DMS 273 (cell line): ENCODE data around the gene HSD17B8.
A peak's percentile ranks its signal among the peaks of the same experiment; 100 is the strongest.
"Not testable (repeated sequence)": the region's sequence is repeated elsewhere in the genome, so short reads cannot be mapped to it uniquely, and the experiment has no call there.

ENCODE experiments used
- DNase-seq: peaks from one replicate; lab custom pipeline; 2025; ENCODE audit not compliant: unreplicated experiment; lab: John Stamatoyannopoulos, UW

Gene HSD17B8

DNA sequence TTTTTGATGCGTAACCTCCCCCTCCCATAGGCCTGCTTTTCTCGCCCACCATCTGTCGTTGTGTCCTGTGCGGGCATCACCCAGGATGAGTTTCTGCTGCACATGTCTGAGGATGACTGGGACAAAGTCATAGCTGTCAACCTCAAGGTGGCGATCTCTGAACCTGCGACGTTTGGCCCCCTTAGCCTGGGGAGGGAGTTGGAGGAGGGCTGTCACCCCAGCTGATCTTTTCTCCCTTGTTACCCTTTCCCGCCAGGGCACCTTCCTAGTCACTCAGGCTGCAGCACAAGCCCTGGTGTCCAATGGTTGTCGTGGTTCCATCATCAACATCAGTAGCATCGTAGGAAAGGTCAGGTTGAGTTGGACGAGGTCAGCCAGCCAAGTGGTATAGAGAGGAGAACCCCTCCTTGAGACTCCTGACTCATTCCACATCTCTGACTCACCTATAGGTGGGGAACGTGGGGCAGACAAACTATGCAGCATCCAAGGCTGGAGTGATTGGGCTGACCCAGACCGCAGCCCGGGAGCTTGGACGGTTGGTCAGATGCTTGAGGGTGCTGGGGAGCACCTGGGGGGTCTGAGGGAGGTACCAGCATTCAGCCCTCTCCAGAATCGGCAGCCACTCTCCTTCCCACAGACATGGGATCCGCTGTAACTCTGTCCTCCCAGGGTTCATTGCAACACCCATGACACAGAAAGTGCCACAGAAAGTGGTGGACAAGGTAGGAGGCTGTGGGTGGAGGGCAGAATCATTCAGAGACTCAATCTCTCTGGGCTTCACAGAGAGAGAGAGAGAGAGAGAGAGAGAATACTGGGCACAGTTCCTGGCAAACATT lies 954 bp downstream of the HSD17B8 start:
- DNase-seq, result peak; percentile 80

DNA sequence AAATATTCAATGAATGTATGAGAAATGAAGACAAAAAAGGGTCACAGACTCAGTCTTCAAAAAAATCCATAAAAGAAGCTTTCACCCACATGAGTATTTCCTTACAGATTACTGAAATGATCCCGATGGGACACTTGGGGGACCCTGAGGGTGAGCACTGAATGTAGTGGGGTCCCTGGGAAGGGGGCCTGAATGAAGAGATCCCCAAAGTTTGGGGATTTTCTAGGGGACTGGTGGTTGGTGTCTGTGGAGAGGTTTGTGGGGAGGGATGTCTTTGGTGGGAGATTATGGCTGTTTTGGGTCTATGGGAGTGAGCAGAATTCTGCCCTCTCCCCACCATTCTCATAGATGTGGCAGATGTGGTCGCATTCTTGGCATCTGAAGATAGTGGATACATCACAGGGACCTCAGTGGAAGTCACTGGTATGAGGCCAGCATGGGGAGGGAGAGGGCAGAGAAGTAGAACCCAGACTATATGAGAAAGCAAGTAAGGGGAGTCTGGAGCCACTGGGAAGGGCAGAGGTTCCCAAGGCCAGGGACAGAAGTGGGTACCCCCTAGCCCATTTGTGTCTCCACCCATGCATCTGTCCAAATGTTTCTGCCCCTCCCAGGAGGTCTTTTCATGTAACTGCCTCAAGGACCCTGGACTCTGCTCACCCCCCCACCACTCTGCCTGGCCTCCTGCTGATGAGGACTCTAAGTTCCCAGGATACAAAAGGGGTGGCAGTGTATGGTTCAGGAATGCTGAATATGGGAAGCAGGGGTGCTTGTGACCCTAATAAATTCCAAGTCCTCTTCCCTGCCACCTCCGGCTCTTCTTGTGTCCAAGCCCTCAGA lies 1.8 kb downstream of the HSD17B8 start:
- peak; percentile 33 for DNase-seq

DNA sequence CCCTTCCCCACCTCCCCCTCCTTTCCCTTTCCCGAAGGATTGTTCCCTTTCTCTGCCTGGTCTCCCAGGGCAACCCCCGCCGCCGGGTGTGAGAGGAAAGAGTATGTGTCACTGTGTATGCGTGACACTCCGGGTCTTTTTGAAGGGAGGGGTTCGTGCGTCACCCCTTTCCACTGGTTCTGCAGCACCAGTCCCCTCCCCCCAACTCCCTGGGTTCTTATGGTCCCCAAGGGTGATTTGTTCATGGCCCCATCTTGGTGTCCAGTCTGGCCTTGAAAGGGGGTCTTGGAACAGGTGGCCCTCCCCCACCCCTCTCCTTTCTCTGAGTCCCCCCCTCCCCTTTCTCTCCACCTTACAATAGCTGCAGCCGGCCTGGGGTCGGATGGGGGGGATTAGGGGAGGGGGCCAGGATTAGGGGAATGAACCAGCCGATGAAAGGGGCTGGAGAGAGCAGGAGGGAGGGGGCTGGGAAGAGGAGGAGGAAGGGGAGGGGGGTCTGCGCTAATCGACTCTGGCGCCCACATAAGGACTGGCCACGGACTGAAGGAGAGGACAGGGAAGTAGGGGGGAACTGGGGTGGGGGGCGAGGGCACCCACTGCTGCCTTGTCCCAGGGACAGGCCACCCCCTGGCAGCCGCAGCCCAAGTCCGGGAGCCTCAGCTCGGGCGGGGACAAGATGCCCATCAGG lies 2.6 kb downstream of the HSD17B8 start:
- no peak for DNase-seq

DNA sequence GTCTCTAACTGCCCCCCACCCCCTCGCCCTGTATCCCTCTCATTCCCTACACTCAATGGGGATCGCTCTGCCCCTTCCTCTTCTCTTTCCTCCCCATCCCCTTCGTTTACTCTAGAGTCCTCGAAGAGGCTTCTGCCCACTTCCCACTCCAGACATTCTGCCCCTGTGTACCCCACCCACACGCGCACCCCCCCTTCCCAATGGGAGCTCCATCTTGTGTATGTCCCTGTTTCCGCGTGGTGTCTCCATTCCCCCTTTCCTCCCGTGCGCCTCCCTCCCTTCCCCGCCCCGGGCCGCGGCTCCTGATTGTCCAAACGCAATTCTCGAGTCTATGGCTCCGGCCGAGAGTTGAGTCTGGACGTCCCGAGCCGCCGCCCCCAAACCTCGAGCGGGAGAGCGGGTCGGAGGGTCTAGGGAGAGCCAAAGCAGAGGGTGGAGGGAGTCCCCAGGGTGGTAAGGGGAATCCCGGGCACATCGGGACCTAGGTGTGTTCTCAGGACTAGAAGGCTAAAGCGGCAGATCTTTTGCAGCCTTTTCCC lies 3.2 kb downstream of the HSD17B8 start:
- peak; percentile 76 for DNase-seq

DNA sequence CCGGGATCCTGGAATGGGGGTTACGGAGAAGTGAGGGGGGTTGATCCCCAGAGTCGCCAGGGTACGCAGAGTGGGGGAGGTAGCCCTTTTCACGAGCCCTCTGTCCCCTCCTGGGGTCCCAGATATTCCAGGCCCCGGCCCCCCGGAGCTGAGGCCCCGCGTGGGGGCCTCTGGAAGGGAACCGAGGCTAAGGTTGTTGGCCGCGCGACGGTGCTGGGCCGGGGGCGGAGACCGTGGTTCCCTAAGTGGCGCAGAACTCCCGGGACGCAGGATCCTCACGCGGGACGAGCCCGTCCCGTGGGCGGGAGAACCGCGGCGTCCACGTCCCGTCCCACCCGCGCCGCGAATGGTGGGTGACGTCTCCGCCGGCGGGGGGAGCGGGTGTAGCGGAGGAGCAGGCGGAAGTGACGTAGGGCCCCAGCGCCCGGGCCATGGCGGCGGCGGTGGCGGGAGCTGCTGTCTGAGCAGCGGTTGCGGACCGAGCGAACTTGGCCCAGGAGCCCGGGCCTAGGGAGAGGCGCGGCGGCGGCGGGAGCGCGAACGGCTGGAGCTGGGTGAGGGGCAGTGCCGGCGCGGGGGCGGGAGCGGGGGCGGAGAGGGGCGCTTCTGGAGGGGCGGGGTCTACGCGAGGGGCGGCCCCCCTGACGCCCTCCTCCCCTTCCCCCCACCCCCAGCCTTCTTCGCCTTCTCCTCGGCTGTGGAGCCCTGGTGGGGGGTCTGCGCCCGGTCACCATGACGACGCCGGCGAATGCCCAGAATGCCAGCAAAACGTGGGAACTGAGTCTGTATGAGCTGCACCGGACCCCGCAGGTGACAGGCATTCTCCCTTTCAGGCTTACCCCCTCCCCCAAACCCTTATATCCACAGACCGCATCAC lies 3.9 kb downstream of the HSD17B8 start, which contains the start of gene RING1:
TSS of gene RING1 (plus strand) at position 410 of the 877 bp plus-strand sequence. CDS start at position 733, 323 bp downstream.
- DNase-seq, result peak; percentile 86

DNA sequence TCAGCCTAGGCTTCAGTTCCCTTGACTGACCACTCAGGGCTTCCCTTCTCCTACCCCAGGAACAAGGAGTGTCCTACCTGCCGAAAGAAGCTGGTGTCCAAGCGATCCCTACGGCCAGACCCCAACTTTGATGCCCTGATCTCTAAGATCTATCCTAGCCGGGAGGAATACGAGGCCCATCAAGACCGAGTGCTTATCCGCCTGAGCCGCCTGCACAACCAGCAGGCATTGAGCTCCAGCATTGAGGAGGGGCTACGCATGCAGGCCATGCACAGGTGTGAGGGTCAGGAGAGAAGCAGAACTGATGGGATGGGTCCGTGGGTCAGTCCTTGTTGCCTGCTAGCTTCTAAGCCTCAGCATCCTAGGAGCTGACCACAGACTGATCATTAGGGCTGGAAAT lies 5.4 kb downstream of the HSD17B8 start:
- no peak for DNase-seq

DNA sequence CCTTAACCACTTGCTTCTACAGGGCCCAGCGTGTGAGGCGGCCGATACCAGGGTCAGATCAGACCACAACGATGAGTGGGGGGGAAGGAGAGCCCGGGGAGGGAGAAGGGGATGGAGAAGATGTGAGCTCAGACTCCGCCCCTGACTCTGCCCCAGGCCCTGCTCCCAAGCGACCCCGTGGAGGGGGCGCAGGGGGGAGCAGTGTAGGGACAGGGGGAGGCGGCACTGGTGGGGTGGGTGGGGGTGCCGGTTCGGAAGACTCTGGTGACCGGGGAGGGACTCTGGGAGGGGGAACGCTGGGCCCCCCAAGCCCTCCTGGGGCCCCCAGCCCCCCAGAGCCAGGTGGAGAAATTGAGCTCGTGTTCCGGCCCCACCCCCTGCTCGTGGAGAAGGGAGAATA lies 6.7 kb downstream of the HSD17B8 start:
- DNase-seq, result no peak

DNA sequence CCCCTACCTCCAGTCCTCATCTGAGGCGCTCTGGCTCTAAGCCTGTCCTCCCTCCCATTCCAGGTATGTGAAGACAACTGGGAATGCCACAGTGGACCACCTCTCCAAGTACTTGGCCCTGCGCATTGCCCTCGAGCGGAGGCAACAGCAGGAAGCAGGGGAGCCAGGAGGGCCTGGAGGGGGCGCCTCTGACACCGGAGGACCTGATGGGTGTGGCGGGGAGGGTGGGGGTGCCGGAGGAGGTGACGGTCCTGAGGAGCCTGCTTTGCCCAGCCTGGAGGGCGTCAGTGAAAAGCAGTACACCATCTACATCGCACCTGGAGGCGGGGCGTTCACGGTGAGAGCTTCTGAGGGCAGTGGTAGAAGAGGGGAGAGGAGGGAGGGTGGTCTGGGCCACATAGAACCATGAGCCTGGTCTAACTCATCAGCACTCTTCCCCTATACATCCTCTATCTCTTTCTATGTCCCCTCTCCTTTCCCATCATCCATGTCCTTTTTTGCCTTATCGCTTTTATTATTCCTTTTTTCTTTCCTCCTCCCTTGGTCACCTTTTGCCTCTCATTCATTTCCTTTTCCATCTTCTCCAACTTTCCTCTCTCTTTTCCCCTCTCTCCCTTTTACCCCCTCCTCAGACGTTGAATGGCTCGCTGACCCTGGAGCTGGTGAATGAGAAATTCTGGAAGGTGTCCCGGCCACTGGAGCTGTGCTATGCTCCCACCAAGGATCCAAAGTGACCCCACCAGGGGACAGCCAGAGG lies 7.4 kb downstream of the HSD17B8 start:
- DNase-seq, result no peak

DNA sequence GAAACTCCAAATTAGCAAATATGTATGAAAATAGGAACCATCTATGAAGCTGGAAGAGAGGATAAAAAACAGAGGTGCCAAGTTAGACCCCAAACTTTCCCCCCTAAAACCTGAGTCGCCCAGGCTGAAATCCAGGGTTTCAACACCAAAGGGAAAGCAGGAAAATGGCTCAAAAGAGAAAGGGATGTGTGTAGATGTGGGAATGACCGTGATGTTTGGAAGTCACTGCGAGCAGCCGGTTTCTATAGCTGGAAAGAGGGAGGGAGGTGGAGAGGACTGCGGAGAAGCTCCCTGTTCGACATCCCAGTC lies 8.4 kb downstream of the HSD17B8 start:
- DNase-seq, result no peak

DNA sequence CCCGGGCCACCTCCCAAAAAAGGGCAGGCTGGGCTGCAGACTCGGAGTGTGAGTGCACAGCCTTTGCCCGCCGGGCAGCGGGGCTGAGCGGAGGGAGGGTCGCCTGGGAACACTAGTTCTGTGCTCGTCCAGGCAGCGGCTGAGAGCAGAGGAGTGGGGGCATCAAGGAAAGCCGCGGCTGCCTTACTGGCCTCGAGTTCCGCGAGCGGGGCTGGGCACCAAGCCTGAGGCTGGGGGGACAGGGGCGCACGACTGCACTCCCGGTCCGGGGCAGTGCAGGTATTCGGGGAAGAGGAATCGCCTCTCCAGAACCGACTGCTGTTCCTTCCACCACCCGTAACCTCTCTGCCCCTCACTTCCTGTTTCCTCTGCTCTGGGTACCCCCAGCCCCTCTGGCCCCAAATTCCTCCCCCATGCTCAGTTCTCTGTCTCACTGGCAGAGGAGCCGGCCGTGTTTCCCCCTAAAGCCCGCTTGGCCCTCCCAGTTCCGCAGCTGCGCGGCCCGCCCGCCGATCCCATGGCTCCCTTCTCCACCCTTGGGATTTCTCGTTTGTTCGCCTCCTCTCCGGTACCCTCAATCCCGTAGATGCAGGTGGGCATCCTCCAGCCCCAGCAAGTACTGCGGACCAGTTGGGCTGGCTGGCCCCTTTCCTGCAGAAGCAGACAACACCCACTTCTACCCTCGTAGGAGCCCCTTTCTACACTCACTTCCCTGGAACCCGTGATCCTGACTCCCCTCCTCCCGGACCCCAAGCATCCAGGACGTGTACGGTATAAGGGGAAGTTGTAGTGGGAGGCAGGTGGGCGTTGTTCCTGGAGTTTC lies 8.9 kb downstream of the HSD17B8 start:
- peak; percentile 66 for DNase-seq

DNA sequence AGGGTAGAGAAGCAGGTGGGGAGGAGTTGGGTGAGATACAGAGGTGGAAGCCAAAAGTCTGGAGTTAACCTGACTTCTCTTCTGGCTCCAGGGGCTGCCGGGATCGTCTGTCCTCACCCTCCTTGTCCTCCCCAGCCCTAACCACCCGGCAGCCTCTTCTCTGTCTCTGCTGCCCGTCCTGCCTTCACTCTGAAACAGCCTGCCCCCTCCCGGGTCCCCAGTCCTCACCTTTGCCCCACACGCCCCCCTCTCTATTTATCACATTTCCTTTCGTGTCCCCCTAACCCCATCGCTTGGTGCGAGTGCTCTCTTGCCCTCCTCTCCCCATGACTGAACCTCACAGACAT lies 9.5 kb downstream of the HSD17B8 start:
- DNase-seq, result no peak

DNA sequence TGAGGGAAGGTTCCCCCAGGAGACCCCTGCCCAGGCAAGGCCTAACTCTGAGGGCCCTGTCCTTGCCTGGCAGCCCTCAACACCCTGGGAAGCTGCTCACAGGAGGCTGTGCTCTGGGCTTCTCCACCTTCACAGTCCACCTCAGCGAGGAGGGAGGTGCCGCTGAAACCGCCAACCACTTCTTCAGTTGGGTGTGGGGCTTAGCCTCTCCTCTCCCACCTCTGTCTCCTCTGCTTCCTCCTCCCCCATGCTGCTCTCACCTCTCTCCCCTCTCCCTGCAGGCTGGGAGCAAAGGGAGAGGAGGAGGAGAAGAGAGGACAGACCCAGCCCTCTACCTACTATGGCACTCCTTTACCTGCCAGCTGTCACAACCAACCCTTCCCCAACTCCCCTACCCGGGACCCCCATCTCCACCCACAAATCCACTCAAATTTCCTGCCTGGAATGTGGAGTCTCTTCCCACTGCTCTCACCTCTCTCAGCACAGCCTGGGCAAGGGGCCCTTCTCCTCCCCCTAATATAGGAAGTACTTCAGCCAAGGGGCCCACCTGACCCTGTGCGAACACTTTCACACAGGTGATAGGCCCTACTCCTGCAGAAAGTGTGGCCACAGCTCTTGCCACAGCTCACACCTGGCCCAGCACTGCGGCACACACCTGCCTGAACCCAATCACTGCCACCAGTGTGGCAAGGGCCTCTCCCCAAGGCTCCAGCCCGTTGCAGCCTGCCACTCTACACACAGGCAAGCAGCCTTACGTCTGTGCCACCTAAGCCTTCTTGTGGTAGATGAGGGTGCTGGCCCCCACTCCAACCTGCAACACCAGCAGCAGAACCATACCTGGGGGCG lies 11.0 kb downstream of the HSD17B8 start:
- DNase-seq, result no peak

DNA sequence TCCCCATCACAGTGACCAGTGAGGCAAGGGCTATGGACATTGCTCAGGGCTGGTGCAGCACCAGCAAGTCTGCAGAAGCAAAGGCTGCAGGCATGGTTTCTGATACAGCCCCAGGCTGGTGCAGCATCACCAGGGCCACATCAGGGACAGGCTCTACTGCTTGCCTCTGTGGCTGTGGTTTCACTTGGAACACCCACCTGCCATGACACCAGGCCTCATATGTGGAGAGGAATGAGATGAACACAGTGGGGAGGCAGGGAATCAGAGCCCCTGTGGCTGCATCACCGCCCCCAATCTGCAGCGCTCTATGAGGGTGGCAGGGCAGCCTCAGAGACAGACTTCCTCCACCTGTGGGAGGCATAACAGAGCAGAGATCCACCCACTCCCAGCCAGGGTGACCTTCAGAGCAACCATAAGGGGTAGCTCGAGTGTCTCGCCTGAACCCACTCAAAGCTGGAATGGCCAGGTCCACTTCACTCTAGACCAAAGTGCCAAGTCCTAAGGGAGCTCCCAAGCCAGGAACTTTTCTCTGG lies 11.7 kb downstream of the HSD17B8 start:
- no peak for DNase-seq

DNA sequence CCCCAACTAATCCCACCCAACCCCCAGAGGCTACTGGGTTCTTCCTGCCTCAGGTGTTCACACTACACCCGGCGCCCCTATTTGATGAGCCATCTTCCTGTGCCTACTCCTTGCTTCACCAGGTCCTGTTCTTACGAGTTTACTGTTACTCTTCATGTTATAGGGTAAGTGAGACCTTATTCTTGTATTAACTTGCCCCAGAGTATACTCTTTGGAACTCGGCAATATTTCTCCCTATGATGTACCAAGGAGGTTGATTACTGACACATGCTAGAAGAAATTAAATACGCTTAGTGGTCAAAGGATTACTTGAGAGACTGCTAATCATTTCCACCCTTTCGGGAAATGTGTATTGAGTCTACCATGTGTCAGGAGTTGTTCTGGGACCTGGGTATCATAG lies 12.8 kb downstream of the HSD17B8 start:
- DNase-seq, result no peak

DNA sequence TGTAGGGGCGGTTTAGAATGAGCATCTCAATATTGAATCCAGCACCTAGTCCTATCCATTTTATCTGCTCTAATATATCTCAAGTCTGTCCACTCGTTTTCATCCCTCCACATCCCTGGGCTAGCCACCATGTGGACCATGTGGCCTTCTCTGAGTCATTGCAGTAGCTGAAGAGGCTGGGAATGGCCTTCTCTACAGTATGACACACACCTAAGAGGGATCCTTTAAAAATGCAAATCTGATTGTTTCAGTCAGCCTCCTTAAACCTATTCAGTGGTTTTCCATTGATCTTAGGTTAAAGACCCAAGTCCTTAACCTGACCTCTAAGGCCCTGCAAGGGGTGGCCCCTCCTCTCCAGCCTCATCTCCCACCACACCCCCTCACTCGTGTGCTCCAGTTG lies 13.2 kb downstream of the HSD17B8 start:
- no peak for DNase-seq

DNA sequence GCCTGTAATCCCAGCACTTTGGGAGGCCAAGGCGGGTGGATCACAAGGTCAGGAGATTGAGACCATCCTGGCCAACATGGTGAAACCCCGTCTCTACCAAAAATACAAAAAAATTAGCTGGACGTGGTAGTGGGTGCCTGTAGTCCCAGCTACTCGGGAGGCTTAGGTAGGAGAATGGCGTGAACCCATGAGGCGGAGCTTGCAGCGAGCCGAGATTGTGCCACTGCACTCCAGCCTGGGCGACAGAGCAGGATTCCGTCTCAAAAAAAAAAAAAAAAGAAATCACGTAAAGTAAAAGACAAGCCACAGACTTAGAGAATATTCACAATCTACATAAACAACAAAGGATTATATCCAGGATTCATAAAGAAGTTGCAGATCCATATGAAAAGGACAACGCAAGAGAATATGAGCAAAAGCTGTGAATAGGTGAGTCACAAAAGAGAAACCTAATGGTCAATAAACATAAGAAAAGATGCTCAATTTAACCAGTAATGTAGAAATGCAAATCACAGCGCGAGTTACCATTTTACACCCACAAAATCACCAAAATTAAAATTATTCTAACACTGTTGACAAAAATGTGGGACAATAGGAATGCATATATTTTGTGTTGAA lies 22.2 kb downstream of the HSD17B8 start:
- DNase-seq, result not testable (repeated sequence)

DNA sequence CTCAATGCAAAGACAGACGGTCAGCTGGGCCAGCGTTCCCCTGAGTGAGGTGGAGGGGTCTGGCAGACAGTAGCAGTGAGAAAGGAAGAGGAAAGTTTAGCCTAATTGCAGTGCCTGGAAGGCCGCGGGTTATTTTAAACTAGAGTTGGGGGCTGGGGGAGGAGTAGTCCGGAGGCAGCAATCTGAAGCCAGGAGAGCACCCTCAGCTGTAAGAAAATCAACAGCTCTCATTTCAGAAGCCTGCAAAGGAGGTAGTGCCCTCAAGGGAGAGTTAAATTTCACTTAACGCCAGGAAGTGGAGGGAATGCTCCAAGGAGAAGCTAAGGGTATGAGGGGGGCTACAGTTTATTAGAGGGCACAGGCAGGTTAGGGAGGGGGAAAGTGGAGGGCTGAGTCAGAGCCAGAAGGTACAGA lies 30.8 kb downstream of the HSD17B8 start:
- DNase-seq, result peak; percentile 52
